Small intestine (tissue), 7 donors: ENCODE measurements around the gene PLXNA3. TPM values are rescaled to one million over a fixed set of nuclear protein-coding genes. Genes with fewer than 3 reads are reported as not detected.

Experiments
- DNase-seq, 2 donors: peaks; one replicate each; pipeline versions ENCODE4 v3.0.0 to v3.0.0-alpha.2; 2013
- FAIRE-seq: peaks from 2 replicates; lab custom pipeline; 2012; peaks lifted over from hg19 to GRCh38; lab: Jason Lieb, UNC
- H3K27ac ChIP-seq, 3 donors: one replicate each; pipeline ENCODE4 v1.5.1; 2013; ENCODE audit warnings: low read length in 2 of 3, mild to moderate bottlenecking in 2 of 3, control low read depth in 1 of 3, inconsistent platforms in 1 of 3, low read depth in 1 of 3, moderate library complexity in 1 of 3
- H3K27me3 ChIP-seq, 3 donors: one replicate each; pipeline ENCODE4 v1.6.1; 2013; ENCODE audit warnings: low read length in 3 of 3, inconsistent platforms in 1 of 3; ENCODE audit not compliant: control insufficient read depth in 3 of 3, insufficient read depth in 3 of 3
- H3K36me3 ChIP-seq, 3 donors: one replicate each; pipeline ENCODE4 v1.6.1; 2013; ENCODE audit warnings: low read length in 3 of 3, inconsistent platforms in 1 of 3, low read depth in 1 of 3, mild to moderate bottlenecking in 1 of 3, moderate library complexity in 1 of 3; ENCODE audit not compliant: control insufficient read depth in 3 of 3, insufficient read depth in 2 of 3
- H3K4me1 ChIP-seq, 3 donors: one replicate each; pipeline ENCODE4 v1.6.1; 2013; ENCODE audit warnings: low read length in 2 of 3, inconsistent platforms in 1 of 3, low read depth in 1 of 3, mild to moderate bottlenecking in 1 of 3, moderate library complexity in 1 of 3; ENCODE audit not compliant: control insufficient read depth in 3 of 3, insufficient read depth in 2 of 3
- H3K4me3 ChIP-seq, 3 donors: one replicate each; pipeline ENCODE4 v1.5.1; 2013; ENCODE audit warnings: low read length in 3 of 3, control low read depth in 1 of 3, inconsistent platforms in 1 of 3, low read depth in 1 of 3, mild to moderate bottlenecking in 1 of 3, moderate library complexity in 1 of 3
- H3K9me3 ChIP-seq, 2 donors: one replicate each; pipeline ENCODE4 v1.6.1; 2013; ENCODE audit warnings: low read depth in 1 of 2, low read length in 1 of 2; ENCODE audit not compliant: control insufficient read depth in 2 of 2, insufficient read depth in 1 of 2
- WGBS, 3 donors: extraction: QIAGEN DNeasy Blood & Tissue Kit; methylation state at CpG; one replicate each; pipeline ENCODE4 v1.1.7; 2013; 5-methylcytosine and 5-hydroxymethylcytosine counted together
- polyA plus RNA-seq, 4 donors: library from polyadenylated mRNA; stranded (reverse) in 3 of 4; unstranded in 1 of 4; fragments of 200-250 nt in 3 of 4; fragments of 120-200 nt in 1 of 4; gene quantifications; one replicate each; pipeline versions ENCODE4 v1.2.1 to v1.2.3, GENCODE V29; 2013
- donor health status: healthy with polysubstance abuse.
- donor health status: control.
- donor health status: control.
- donor health status: Bipolar disorder and iron deficiency.
- donor health status: healthy.

Gene PLXNA3
- polyA plus RNA-seq, 4 donors, result 3.2 to 30.1 (median 9.6) TPM

DNA sequence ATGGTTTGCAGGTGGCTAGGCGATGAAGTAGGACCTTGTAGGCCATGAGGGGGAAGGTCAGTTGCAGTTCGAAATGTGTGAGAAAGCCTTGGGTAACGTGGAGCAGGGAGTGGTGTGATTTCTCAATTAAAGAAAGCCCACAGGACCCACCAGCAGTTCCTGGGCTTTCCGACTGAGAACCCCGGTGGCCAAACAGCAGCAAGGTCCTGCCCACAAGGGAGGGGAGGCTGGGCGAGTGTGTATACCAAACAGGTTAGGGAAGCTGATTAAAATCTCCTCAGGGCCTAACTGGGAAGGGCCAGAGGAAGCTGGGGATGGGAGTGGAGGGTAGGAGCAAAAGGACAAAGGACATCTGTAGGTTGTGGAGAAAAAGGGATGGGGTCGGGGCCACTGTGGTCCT is 27.2 kb upstream of the PLXNA3 start:
- Histone ChIP-seq H3K4me1 (peaks cover 0 to 19% (median 3%) of the 10 kb centered on the region in 3 donors), H3K4me3 (no peak overlapping the region), H3K36me3 (peaks cover 0 to 56% (median 0%) of the 10 kb centered on the region in 3 donors), H3K27me3 (no peaks in the 10 kb centered on the region), H3K9me3 (no peaks in the 10 kb centered on the region), H3K27ac (peak overlapping the region in 1 of 3 donors; percentile 44)
- WGBS, 3 donors, result 64 to 66% (median 65%) methylated on average over 7 of the region's 7 CpGs
- DNase-seq (no peak), FAIRE-seq (no peak)

DNA sequence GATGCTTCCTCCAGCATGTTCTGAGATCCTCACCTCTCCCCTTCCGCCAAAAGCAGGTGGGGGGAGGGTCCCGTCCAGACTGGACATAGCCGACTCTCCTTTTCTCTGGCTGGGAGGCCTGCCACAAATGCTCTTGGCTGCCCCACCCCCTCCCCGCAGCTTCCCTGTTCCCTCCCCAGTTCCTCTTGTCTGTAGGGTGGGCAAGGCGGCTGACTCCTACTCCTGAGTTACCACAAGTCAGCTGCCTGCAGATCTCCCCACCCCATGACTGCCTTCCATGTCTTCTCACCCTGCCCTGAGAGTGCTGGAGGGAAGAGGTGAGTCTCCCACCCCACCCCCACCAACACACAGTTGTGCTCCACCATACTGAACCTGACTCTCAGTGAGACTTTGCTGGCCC is 26.7 kb upstream of the PLXNA3 start:
- DNase-seq (no peak), FAIRE-seq (no peak)
- no peak overlapping the region for H3K27ac ChIP-seq
- no peaks in the 10 kb centered on the region for H3K9me3 ChIP-seq
- peaks cover 0 to 19% (median 3%) of the 10 kb centered on the region in 3 donors for H3K4me1 ChIP-seq
- peaks cover 0 to 57% (median 0%) of the 10 kb centered on the region in 3 donors for H3K36me3 ChIP-seq
- no peaks in the 10 kb centered on the region for H3K27me3 ChIP-seq
- WGBS, 3 donors, result 70 to 91% (median 87%) methylated on average over 1 to 5 of the region's 5 CpGs
- H3K4me3 ChIP-seq, result no peak overlapping the region

DNA sequence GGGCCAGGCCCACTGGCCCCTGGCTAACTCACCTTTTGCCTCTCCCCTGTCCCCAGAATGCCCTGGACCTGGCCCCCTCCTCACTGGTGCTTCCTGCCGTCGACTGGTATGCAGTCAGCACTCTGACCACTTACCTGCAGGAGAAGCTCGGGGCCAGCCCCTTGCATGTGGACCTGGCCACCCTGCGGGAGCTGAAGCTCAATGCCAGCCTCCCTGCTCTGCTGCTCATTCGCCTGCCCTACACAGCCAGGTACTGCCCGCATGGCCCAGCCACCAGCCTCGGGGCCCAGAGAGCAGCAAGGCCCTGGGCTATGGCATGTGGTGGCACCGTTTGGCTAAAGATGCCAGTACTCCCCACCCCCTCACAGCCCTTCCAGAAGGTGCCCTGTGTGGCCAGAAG is 25.9 kb upstream of the PLXNA3 start:
- H3K9me3 ChIP-seq, result no peaks in the 10 kb centered on the region
- no peak overlapping the region for H3K4me3 ChIP-seq
- no peak overlapping the region for H3K27ac ChIP-seq
- H3K4me1 ChIP-seq, result peaks cover 0 to 16% (median 3%) of the 10 kb centered on the region in 3 donors
- WGBS, 3 donors, result 87 to 95% (median 94%) methylated on average over 8 of the region's 8 CpGs
- DNase-seq (no peak), FAIRE-seq (no peak)
- peaks cover 0 to 57% (median 0%) of the 10 kb centered on the region in 3 donors for H3K36me3 ChIP-seq
- H3K27me3 ChIP-seq, result no peaks in the 10 kb centered on the region

DNA sequence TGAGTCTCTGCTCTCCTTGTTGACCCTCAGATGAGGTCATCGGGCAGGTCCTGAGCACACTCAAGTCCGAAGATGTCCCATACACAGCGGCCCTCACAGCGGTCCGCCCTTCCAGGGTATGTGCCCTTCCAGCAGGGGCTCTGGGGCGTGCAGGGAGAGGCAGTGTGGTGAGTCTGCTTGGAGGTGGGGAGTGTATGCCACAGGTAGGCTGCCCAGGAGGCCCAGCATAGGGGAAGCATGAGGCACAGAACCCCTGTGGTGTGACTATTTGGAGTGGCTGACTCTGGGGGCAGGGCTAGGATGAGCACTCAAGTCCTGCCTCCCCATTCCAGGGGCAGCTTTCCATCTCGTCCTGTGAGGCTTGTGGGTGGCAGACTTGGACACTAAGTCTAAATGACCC is 24.5 kb upstream of the PLXNA3 start:
- no peak for DNase-seq
- FAIRE-seq, result no peak
- Histone ChIP-seq H3K4me3 (no peak overlapping the region), H3K27me3 (no peaks in the 10 kb centered on the region), H3K4me1 (peaks cover 0 to 15% (median 3%) of the 10 kb centered on the region in 3 donors), H3K36me3 (peaks cover 0 to 65% (median 0%) of the 10 kb centered on the region in 3 donors), H3K27ac (no peak overlapping the region), H3K9me3 (no peaks in the 10 kb centered on the region)
- 87 to 95% (median 92%) methylated on average over 2 to 7 of the region's 7 CpGs for WGBS, 3 donors

DNA sequence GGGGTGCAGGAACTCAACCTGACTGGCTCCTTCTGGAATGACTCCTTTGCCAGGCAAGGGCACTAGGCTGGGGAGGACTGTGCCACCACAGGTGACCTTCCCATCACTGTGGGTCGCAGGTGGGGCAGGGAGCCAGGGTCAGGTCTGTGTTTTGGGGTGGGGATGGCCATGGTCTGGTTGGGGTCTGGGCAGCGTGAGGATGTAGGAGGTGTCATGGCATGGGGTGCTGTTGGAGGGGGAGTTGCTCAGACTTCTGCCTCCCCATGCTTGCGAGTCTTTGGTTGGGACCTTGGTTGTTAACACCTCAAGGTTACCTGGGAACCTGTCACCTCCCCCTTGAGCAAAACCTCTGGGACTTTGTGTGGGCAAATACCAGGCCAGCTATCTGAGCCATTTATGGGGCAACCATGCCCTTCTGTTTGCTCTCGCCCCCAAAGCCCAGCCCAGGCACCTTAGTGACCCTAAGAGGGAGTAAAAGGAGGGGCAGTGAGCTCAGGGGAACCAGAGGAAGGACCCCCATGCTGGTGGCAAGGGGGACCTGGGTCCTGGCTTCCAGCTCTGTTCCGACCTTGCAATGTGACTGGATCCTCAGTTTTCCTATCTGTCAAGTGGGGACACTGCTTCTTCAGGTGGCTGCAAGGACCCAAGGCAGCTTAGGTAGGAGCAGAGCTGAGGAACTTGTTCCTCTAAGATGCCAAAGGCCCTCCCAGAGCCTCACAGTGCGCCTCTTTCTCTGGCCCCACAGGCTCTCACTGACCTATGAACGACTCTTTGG is 23.5 kb upstream of the PLXNA3 start:
- FAIRE-seq, result no peak

DNA sequence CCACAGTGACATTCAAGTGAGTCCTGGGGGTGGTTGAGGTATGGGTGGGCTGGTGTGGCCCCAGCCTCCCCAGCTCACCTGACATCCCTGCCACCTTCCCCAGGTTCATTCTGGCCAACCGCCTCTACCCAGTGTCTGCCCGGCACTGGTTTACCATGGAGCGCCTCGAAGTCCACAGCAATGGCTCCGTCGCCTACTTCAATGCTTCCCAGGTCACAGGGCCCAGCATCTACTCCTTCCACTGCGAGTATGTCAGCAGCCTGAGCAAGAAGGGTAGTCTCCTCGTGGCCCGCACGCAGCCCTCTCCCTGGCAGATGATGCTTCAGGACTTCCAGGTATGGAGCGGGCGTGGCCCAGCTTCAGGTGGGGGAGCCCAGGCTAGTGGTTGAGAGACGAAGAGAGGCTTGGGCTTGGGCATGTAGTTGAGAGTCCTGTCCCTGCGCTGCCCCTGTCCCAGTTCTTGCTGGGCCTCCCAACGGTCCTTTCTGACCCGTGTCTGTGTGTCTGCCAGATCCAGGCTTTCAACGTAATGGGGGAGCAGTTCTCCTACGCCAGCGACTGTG is 22.8 kb upstream of the PLXNA3 start:
- Histone ChIP-seq H3K27me3 (no peaks in the 10 kb centered on the region), H3K27ac (no peak overlapping the region), H3K9me3 (no peaks in the 10 kb centered on the region), H3K36me3 (peaks cover 0 to 79% (median 0%) of the 10 kb centered on the region in 3 donors), H3K4me3 (no peak overlapping the region), H3K4me1 (peaks cover 0 to 15% (median 0%) of the 10 kb centered on the region in 3 donors)
- WGBS, 3 donors, result 93 to 95% (median 93%) methylated on average over 13 to 19 of the region's 19 CpGs
- DNase-seq, result no peak
- FAIRE-seq, result no peak

More for the DNA sequence above, 23.5 kb upstream of the PLXNA3 start:
- no peak overlapping the region for H3K4me3 ChIP-seq
- no peaks in the 10 kb centered on the region for H3K27me3 ChIP-seq
- H3K36me3 ChIP-seq, result peaks cover 0 to 73% (median 0%) of the 10 kb centered on the region in 3 donors
- no peak for DNase-seq
- H3K27ac ChIP-seq, result no peak overlapping the region
- H3K4me1 ChIP-seq, result peaks cover 0 to 15% (median 3%) of the 10 kb centered on the region in 3 donors
- no peaks in the 10 kb centered on the region for H3K9me3 ChIP-seq
- 82 to 95% (median 92%) methylated on average over 5 to 7 of the region's 7 CpGs for WGBS, 3 donors

DNA sequence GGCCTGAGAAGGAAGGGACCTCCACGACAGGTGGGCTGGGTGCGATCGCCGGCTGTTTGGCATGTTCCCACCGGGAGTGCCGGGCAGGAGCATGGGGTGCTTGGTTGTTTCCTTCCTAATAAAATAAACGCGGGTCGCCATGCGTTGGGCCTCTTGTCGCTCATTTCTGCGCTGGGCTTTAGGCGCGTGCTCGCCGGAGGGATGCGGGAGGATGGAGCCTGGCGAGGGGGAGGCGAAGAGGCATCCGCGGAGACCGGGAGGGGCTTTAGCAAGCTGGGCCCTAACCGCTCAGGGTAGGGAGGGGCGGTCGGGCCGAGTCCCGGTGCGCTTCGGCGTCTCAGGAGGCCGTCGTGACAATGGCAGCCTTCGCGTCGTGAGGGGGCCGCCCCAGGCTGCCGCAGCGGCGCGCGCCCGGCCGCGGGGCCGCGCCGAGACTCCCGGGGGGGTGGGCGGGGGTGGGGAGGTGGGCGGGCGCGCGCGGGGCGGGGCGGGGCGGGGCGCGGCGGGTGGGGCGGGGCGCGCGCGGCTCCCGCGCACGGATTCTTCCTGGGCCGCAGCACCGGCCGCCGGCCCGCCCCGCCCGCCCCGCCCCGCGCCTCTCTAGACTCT is 21.6 kb upstream of the PLXNA3 start:
- DNase-seq, result peak; percentile 8 to 53
- Histone ChIP-seq H3K27ac (peak overlapping the region; percentile 51 to 86 (median 74)), H3K36me3 (peaks cover 0 to 78% (median 0%) of the 10 kb centered on the region in 3 donors), H3K27me3 (no peaks in the 10 kb centered on the region), H3K4me3 (peak overlapping the region; percentile 35 to 73 (median 65)), H3K4me1 (peaks cover 0 to 8% (median 0%) of the 10 kb centered on the region in 3 donors), H3K9me3 (no peaks in the 10 kb centered on the region)
- 5 to 44% (median 33%) methylated on average over 17 to 52 of the region's 78 CpGs for WGBS, 3 donors
- FAIRE-seq, result no peak

DNA sequence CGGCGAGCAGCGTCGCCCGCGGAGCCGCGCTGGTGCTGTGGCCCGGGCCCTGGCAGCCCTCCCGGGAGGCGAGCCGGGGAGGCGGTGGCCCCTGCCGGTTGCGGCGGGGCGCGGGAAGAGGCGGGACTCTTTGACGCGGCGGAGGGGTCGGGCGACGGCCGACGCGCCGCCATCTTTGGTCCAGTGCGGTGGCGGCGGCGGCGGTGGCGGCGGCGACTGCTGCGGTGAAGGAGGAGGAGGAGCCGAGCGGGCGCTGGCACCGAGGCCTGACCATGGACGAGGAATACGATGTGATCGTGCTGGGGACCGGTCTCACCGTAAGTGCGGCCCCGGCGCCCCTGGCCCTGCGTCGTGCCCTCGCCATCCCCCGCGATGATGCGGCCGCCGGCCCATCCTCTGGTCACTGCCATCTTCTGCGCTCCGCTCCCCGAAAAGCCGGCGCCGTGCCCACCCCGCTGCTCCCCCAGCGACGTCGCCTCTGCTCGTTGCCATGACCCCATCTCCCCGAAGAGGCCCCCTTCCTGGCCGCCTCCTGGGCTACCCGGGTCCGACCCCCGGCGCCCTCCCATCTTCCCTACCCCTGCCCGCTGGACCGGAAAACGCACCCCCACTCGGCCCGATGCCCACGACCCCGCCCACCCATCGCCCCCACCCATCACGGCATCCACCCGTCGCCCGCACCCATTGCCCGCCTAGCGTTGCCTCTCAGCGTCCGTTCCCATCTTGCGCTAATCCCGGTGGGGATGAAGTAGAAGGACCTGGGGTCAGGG is 20.9 kb upstream of the PLXNA3 start, which contains the start of gene GDI1:
Gene GDI1 (plus strand): TSS at position 172 of the 770 bp plus-strand sequence. CDS start 101 bp downstream, at position 273.
- no peak for FAIRE-seq
- H3K36me3 ChIP-seq, result peaks cover 0 to 78% (median 4%) of the 10 kb centered on the region in 3 donors
- H3K4me1 ChIP-seq, result peaks cover 0 to 8% (median 0%) of the 10 kb centered on the region in 3 donors
- peak; percentile 22 to 76 for DNase-seq
- H3K27me3 ChIP-seq, result no peaks in the 10 kb centered on the region
- 0 to 43% (median 12%) methylated on average over 16 to 93 of the region's 93 CpGs for WGBS, 3 donors
- peak within 1 kb of the TSS; percentile 51 to 86 (median 74) for H3K27ac ChIP-seq
- H3K9me3 ChIP-seq, result no peaks in the 10 kb centered on the region
- H3K4me3 ChIP-seq, result peak within 1 kb of the TSS; percentile 61 to 73 (median 65)
